Measurements from ENCODE around the gene LIPC. TPM values are rescaled to one million over a fixed set of nuclear protein-coding genes. Genes with fewer than 3 reads are reported as not detected.

Gene LIPC
- total and polyA plus RNA-seq, 2 experiments from 2014 or later, result 0.43 to 0.63 TPM

- H3K9ac ChIP-seq, result no peak overlapping the region
- H3K9me2 ChIP-seq (ENCODE audit: insufficient read depth), result no peaks in the 10 kb centered on the region
- no peak overlapping the region for H3K27ac ChIP-seq
- in situ Hi-C loops (cut with MboI), result no loop called here
- H3K36me3 ChIP-seq (ENCODE audit: low read depth), result no peaks in the 10 kb centered on the region
- H4K20me1 ChIP-seq (ENCODE audit: insufficient read depth), result no peaks in the 10 kb centered on the region
- no peaks in the 10 kb centered on the region for H3K27me3 ChIP-seq (replicated peaks; ENCODE audit: insufficient read depth)
- H3K4me1 ChIP-seq (ENCODE audit: insufficient read depth), result no peaks in the 10 kb centered on the region
- H3K4me3 ChIP-seq, result no peak overlapping the region
- no peak overlapping the region for H3K4me2 ChIP-seq (ENCODE audit: unreplicated experiment)
- no peak for DNase-seq
- H2AFZ ChIP-seq, result no peak overlapping the region
- TF ChIP-seq EZH2phosphoT487 (IDR thresholded peaks at IDR 0.05; ENCODE audit: insufficient read depth, low read depth) (no peak), EZH2 (IDR thresholded peaks at IDR 0.05; ENCODE audit: insufficient read depth, poor library complexity, severe bottlenecking) (no peak)
- WGBS, 2 experiments (ENCODE audit: low coverage in 1 of 2, low lambda C conversion rate in 2 of 2, missing lambda C conversion rate in 2 of 2), result 86 to 92% methylated on average over 13 of the region's 13 CpGs
- H3K9me3 ChIP-seq (ENCODE audit: low read depth), result no peaks in the 10 kb centered on the region
- H3K79me2 ChIP-seq (ENCODE audit: insufficient read depth), result no peaks in the 10 kb centered on the region
- H3F3A ChIP-seq (ENCODE audit: insufficient read depth), result no peaks in the 10 kb centered on the region
Measured at GRCh38 chr15:58484791-58485600, 53.2 kb downstream of the LIPC start.

- no peak overlapping the region for H3K4me2 ChIP-seq (ENCODE audit: unreplicated experiment)
- H3K9ac ChIP-seq, result no peak overlapping the region
- in situ Hi-C loops (cut with MboI), result no loop called here
- TF ChIP-seq EZH2 (IDR thresholded peaks at IDR 0.05; ENCODE audit: insufficient read depth, poor library complexity, severe bottlenecking), result no peak
- no peak for TF ChIP-seq EZH2phosphoT487 (IDR thresholded peaks at IDR 0.05; ENCODE audit: insufficient read depth, low read depth)
- H3K9me3 ChIP-seq (ENCODE audit: low read depth), result no peaks in the 10 kb centered on the region
- H4K20me1 ChIP-seq (ENCODE audit: insufficient read depth), result no peaks in the 10 kb centered on the region
- no peaks in the 10 kb centered on the region for H3K4me1 ChIP-seq (ENCODE audit: insufficient read depth)
- 74 to 79% methylated on average over 2 of the region's 2 CpGs for WGBS, 2 experiments (ENCODE audit: low coverage in 1 of 2, low lambda C conversion rate in 2 of 2, missing lambda C conversion rate in 2 of 2)
- H3K79me2 ChIP-seq (ENCODE audit: insufficient read depth), result no peaks in the 10 kb centered on the region
- no peak overlapping the region for H3K27ac ChIP-seq
- H2AFZ ChIP-seq, result no peak overlapping the region
- H3K36me3 ChIP-seq (ENCODE audit: low read depth), result no peaks in the 10 kb centered on the region
- H3F3A ChIP-seq (ENCODE audit: insufficient read depth), result no peaks in the 10 kb centered on the region
- no peak overlapping the region for H3K4me3 ChIP-seq
- DNase-seq, result no peak
- H3K9me2 ChIP-seq (ENCODE audit: insufficient read depth), result no peaks in the 10 kb centered on the region
- no peaks in the 10 kb centered on the region for H3K27me3 ChIP-seq (replicated peaks; ENCODE audit: insufficient read depth)
Measured at GRCh38 chr15:58486062-58486461, 54.3 kb downstream of the LIPC start.

GRCh38 chr15:58486564-58486963, 54.8 kb downstream of the LIPC start:
- Histone ChIP-seq H3K4me1 (ENCODE audit: insufficient read depth) (no peaks in the 10 kb centered on the region), H4K20me1 (ENCODE audit: insufficient read depth) (no peaks in the 10 kb centered on the region), H3K4me3 (no peak overlapping the region), H3K9me2 (ENCODE audit: insufficient read depth) (no peaks in the 10 kb centered on the region), H3K79me2 (ENCODE audit: insufficient read depth) (no peaks in the 10 kb centered on the region), H3K27me3 (replicated peaks; ENCODE audit: insufficient read depth) (no peaks in the 10 kb centered on the region), H3F3A (ENCODE audit: insufficient read depth) (no peaks in the 10 kb centered on the region), H2AFZ (no peak overlapping the region), H3K4me2 (ENCODE audit: unreplicated experiment) (no peak overlapping the region), H3K27ac (no peak overlapping the region), H3K36me3 (ENCODE audit: low read depth) (no peaks in the 10 kb centered on the region), H3K9me3 (ENCODE audit: low read depth) (no peaks in the 10 kb centered on the region), H3K9ac (no peak overlapping the region)
- WGBS, 2 experiments (ENCODE audit: low coverage in 1 of 2, low lambda C conversion rate in 2 of 2, missing lambda C conversion rate in 2 of 2), result 97 to 99% methylated on average over 6 of the region's 6 CpGs
- TF ChIP-seq EZH2 (IDR thresholded peaks at IDR 0.05; ENCODE audit: insufficient read depth, poor library complexity, severe bottlenecking) (no peak), EZH2phosphoT487 (IDR thresholded peaks at IDR 0.05; ENCODE audit: insufficient read depth, low read depth) (no peak)
- no peak for DNase-seq
- in situ Hi-C loops (cut with MboI), result no loop called here

GRCh38 chr15:58487041-58487723, 55.4 kb downstream of the LIPC start:
- H3K4me2 ChIP-seq (ENCODE audit: unreplicated experiment), result no peak overlapping the region
- no peak for TF ChIP-seq EZH2 (IDR thresholded peaks at IDR 0.05; ENCODE audit: insufficient read depth, poor library complexity, severe bottlenecking)
- no peak for TF ChIP-seq EZH2phosphoT487 (IDR thresholded peaks at IDR 0.05; ENCODE audit: insufficient read depth, low read depth)
- H3K9me2 ChIP-seq (ENCODE audit: insufficient read depth), result no peaks in the 10 kb centered on the region
- no peak overlapping the region for H3K4me3 ChIP-seq
- H3K27ac ChIP-seq, result no peak overlapping the region
- no peaks in the 10 kb centered on the region for H3K27me3 ChIP-seq (replicated peaks; ENCODE audit: insufficient read depth)
- no peaks in the 10 kb centered on the region for H3F3A ChIP-seq (ENCODE audit: insufficient read depth)
- no peaks in the 10 kb centered on the region for H3K36me3 ChIP-seq (ENCODE audit: low read depth)
- 80 to 81% methylated on average over 4 of the region's 4 CpGs for WGBS, 2 experiments (ENCODE audit: low coverage in 1 of 2, low lambda C conversion rate in 2 of 2, missing lambda C conversion rate in 2 of 2)
- H4K20me1 ChIP-seq (ENCODE audit: insufficient read depth), result no peaks in the 10 kb centered on the region
- H3K4me1 ChIP-seq (ENCODE audit: insufficient read depth), result no peaks in the 10 kb centered on the region
- H3K9me3 ChIP-seq (ENCODE audit: low read depth), result no peaks in the 10 kb centered on the region
- in situ Hi-C loops (cut with MboI), result no loop called here
- H2AFZ ChIP-seq, result no peak overlapping the region
- H3K9ac ChIP-seq, result no peak overlapping the region
- peak; percentile 32 for DNase-seq
- H3K79me2 ChIP-seq (ENCODE audit: insufficient read depth), result no peaks in the 10 kb centered on the region

Data from GM23248 (cell line).